ACC112 (cell line): Measurements from ENCODE around the gene CDH6.
A peak's percentile ranks its signal among the peaks of the same experiment; 100 is the strongest.

ENCODE experiments used
- H2AFZ ChIP-seq: fragments of 200-600 bp; sonication (generic); one replicate; pipeline ENCODE4 v1.6.0; 2017; ENCODE audit warnings: antibody characterized with exemption, low read length; ENCODE audit not compliant: unreplicated experiment
- H3K27ac ChIP-seq: fragments of 200-600 bp; sonication (generic); 2 replicates; pipeline ENCODE4 v1.5.1; 2014; ENCODE audit warnings: low read depth, mild to moderate bottlenecking, antibody characterized with exemption, low read length, moderate library complexity
- H3K27me3 ChIP-seq: fragments of 200-600 bp; sonication (generic); 2 replicates; pipeline ENCODE4 v1.6.1; 2014; ENCODE audit warnings: mild to moderate bottlenecking, antibody characterized with exemption, low read length, moderate library complexity, mixed read lengths; ENCODE audit not compliant: insufficient read depth
- H3K36me3 ChIP-seq: fragments of 200-600 bp; sonication (generic); 2 replicates; pipeline ENCODE4 v1.6.1; 2016; ENCODE audit warnings: mild to moderate bottlenecking, antibody characterized with exemption, low read length, moderate library complexity, mixed read lengths; ENCODE audit not compliant: insufficient read depth
- H3K4me1 ChIP-seq: fragments of 200-600 bp; sonication (generic); one replicate; pipeline ENCODE4 v1.6.1; 2016; ENCODE audit warnings: low read length, mixed read lengths; ENCODE audit not compliant: insufficient read depth, unreplicated experiment, control insufficient read depth
- H3K4me3 ChIP-seq: fragments of 200-600 bp; sonication (generic); 2 replicates; pipeline ENCODE4 v1.5.1; 2014; ENCODE audit warnings: mild to moderate bottlenecking, low read depth, low read length
- H3K79me2 ChIP-seq: fragments of 200-600 bp; sonication (generic); one replicate; pipeline ENCODE4 v1.6.0; 2016; ENCODE audit warnings: low read length; ENCODE audit not compliant: control insufficient read depth, unreplicated experiment, insufficient read depth

Gene CDH6

GRCh38 chr5:31197183-31197582 is 3.7 kb downstream of the CDH6 start:
- no peaks in the 10 kb centered on the region for H3K79me2 ChIP-seq
- peak overlapping the region; percentile 18 for H3K4me3 ChIP-seq
- peak overlapping the region; percentile 65 for H2AFZ ChIP-seq
- H3K36me3 ChIP-seq = no peaks in the 10 kb centered on the region
- H3K4me1 ChIP-seq = peaks cover 16% of the 10 kb centered on the region
- H3K27me3 ChIP-seq = peaks cover 12% of the 10 kb centered on the region
- H3K27ac ChIP-seq = peak overlapping the region; percentile 56

DNA sequence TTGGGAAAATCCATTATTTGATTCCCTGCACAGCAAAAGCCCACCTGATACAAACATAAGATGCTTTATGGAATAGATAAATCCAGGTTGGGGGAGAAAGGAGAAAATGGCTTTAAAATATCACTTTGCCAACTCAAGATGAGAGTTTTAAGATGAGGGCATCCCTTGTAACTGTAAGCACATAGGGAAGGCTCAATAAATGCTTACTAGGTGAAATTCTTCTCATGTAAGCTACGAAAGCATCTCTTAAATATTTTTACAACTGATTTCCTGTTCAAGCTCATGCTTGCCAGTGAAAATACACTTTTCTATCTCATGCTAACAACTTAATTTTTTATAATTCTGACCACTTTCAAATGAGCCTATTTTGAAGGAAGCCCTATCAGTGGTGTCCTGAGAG is 11.5 kb downstream of the CDH6 start:
- H3K4me3 ChIP-seq = no peak overlapping the region
- no peaks in the 10 kb centered on the region; the same call in 1 of the 2 replicates for H3K27me3 ChIP-seq
- peak overlapping the region; percentile 25 for H2AFZ ChIP-seq
- H3K4me1 ChIP-seq = no peaks in the 10 kb centered on the region
- H3K36me3 ChIP-seq = no peaks in the 10 kb centered on the region
- H3K79me2 ChIP-seq = no peaks in the 10 kb centered on the region
- no peak overlapping the region for H3K27ac ChIP-seq

DNA sequence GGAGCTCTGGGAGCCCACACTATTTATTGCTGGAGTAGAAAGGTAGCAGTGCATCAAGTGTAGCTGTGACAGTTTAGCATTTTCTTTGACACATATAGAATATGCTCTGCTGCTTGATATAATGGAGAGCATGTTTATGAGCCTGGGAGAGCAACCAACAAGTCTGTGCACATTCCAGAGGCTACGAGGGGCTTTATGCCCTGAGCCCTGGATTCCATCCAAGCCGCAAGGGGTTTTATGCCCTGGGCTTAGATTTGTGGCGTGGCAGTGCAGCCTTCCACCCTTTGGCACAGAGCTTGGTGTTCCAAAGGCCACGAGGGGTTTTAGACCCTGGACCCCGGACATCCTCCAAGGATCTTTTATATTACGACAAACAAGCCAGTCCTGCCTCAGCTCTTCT is 14.6 kb downstream of the CDH6 start:
- H2AFZ ChIP-seq = no peak overlapping the region
- no peaks in the 10 kb centered on the region for H3K79me2 ChIP-seq
- H3K27ac ChIP-seq = no peak overlapping the region
- no peaks in the 10 kb centered on the region for H3K4me1 ChIP-seq
- H3K27me3 ChIP-seq = no peaks in the 10 kb centered on the region; the same call in 1 of the 2 replicates
- no peak overlapping the region for H3K4me3 ChIP-seq
- H3K36me3 ChIP-seq = no peaks in the 10 kb centered on the region

DNA sequence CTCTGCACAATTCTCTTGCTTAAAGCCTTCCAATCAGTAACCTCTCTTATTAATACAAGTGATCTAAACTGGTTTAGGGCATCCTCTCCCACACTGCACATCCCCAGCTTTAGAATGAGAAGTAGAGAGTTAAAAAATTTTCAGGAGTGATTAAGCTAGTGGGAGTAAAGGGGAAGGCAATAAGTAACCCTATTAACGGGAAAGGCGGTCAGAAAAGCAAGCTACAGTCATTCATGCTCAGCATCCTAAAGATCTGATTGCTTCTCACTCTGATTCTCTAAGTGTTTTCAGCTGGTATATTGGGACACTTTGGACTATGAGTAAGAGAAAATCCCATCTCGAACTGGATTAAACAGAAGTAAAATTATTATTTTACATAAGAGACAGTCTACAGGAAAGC is 15.8 kb downstream of the CDH6 start:
- no peaks in the 10 kb centered on the region for H3K36me3 ChIP-seq
- no peak overlapping the region for H2AFZ ChIP-seq

DNA sequence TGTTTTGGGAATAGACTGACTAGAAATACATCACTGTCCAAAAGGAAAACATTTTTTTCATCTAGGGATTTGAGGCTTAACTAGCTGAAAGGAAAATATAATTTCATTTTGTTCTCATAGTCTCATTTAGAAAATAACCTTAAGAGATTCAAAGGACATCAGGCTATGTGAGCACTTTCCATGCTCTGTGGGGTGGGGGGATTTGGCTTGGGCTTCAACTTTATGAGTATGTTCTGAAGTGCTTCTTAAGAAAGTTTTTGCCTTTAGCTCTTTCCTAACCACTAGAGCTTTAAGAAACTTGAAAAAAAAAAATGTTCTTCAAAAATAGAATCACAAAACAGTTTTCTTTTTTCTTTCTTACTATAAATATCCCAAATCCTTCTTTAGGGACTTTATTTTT is 17.6 kb downstream of the CDH6 start:
- H3K79me2 ChIP-seq = no peaks in the 10 kb centered on the region
- no peak overlapping the region for H2AFZ ChIP-seq
- no peaks in the 10 kb centered on the region for H3K4me1 ChIP-seq
- H3K27me3 ChIP-seq = no peaks in the 10 kb centered on the region; the same call in 1 of the 2 replicates
- H3K36me3 ChIP-seq = no peaks in the 10 kb centered on the region
- H3K4me3 ChIP-seq = no peak overlapping the region
- H3K27ac ChIP-seq = no peak overlapping the region

More for the DNA sequence above, 15.8 kb downstream of the CDH6 start:
- H3K79me2 ChIP-seq = no peaks in the 10 kb centered on the region
- no peaks in the 10 kb centered on the region for H3K4me1 ChIP-seq
- H3K27ac ChIP-seq = no peak overlapping the region
- H3K27me3 ChIP-seq = no peaks in the 10 kb centered on the region; the same call in 1 of the 2 replicates
- no peak overlapping the region for H3K4me3 ChIP-seq

DNA sequence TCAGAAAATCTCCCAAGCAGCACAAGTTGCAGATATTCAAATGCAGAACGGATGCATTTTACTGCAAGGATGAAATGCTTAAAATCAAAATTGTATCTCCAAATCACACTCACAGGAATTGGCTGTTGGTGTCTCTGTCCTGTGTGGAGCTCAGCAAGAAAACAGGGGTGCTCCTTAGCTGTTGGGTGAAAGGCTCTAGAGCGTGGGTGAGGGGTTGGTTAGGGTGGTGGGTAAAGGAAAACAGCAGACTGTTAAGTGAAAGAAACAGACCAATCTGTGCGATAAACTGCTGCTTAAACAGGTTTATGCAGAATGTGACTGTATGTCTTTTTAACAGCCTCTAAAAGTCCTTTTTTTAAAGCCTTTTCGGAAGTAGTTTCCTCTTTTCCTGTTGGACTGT is 19.8 kb downstream of the CDH6 start:
- Histone ChIP-seq H3K36me3 (no peaks in the 10 kb centered on the region), H3K4me1 (no peaks in the 10 kb centered on the region), H3K27ac (no peak overlapping the region), H3K79me2 (no peaks in the 10 kb centered on the region), H3K4me3 (no peak overlapping the region), H2AFZ (no peak overlapping the region), H3K27me3 (no peaks in the 10 kb centered on the region; the same call in 1 of the 2 replicates)

DNA sequence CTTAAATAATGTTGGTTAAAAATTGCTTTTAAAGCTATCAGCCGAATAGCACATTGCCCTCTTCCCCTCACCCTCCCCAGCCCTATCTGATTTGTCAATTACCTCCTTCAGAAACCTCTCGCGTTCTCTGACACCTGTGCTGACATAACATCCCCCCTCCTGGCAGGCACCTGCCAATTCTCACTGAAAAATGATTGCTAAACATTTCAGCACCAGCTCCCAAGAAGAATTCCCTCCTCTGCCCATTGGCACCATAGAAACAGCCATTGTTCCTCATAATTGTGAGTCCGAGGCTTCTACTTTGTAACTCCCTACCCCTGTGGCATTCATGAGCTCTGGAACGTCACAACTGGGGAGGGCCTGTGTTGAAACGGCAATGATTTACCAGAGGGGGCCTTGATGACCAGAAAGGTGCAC is 20.2 kb downstream of the CDH6 start:
- no peak overlapping the region for H3K4me3 ChIP-seq
- no peak overlapping the region for H3K27ac ChIP-seq
- no peaks in the 10 kb centered on the region; the same call in 1 of the 2 replicates for H3K27me3 ChIP-seq
- H3K79me2 ChIP-seq = no peaks in the 10 kb centered on the region
- H3K4me1 ChIP-seq = no peaks in the 10 kb centered on the region
- no peaks in the 10 kb centered on the region for H3K36me3 ChIP-seq
- no peak overlapping the region for H2AFZ ChIP-seq

DNA sequence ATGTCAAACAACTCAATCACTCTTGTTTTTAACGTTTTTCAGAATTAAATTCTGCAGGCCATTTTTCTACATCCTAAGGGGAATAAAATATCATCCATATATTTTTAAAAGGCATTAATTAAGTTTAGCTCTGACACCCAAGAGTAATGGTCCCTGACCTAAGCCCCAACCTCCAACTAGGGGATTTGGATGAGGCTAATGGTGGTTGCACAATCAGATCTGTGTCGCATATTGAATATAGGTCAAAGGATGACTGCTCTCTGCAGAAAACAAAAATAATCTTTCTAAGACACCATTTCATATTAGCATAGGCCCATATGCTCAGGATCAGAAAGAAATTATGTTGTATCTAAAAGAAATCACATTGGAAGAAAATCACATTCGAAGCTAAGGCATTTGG is 20.7 kb downstream of the CDH6 start:
- no peaks in the 10 kb centered on the region for H3K36me3 ChIP-seq
- H3K27me3 ChIP-seq = no peaks in the 10 kb centered on the region
- no peaks in the 10 kb centered on the region for H3K79me2 ChIP-seq
- H3K27ac ChIP-seq = no peak overlapping the region
- no peak overlapping the region for H2AFZ ChIP-seq
- H3K4me3 ChIP-seq = no peak overlapping the region
- H3K4me1 ChIP-seq = no peaks in the 10 kb centered on the region

- H3K4me3 ChIP-seq = no peak overlapping the region
- H3K79me2 ChIP-seq = no peaks in the 10 kb centered on the region
- H3K36me3 ChIP-seq = no peaks in the 10 kb centered on the region
- no peaks in the 10 kb centered on the region for H3K27me3 ChIP-seq
- H3K4me1 ChIP-seq = no peaks in the 10 kb centered on the region
- H3K27ac ChIP-seq = no peak overlapping the region
- no peak overlapping the region for H2AFZ ChIP-seq
Measured at GRCh38 chr5:31215236-31215635, 21.8 kb downstream of the CDH6 start.

- H3K27me3 ChIP-seq = no peaks in the 10 kb centered on the region
- no peak overlapping the region for H3K4me3 ChIP-seq
- H3K4me1 ChIP-seq = no peaks in the 10 kb centered on the region
- H3K36me3 ChIP-seq = no peaks in the 10 kb centered on the region
- H3K27ac ChIP-seq = no peak overlapping the region
- no peaks in the 10 kb centered on the region for H3K79me2 ChIP-seq
- no peak overlapping the region for H2AFZ ChIP-seq
Measured at GRCh38 chr5:31217446-31217845, 24.0 kb downstream of the CDH6 start.

DNA sequence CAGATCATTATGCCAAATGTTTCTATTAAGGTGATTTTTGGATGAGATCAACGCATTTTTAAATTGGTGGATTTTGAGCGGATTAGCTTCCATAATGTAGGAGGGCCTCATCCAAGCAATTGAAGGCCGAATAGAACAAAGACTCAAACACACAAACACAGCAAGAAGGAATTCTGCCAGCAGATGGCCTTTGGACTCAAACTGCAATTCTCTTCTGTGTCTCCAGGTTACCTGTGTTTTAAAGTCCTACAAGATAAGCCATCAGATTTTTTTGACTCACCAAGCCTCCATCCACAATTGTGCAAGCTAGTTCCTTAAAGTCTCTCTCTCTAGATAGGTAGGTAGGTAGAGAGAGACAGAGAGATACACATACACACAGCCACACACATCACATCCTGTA is 25.5 kb downstream of the CDH6 start:
- Histone ChIP-seq H3K79me2 (no peaks in the 10 kb centered on the region), H3K27ac (no peak overlapping the region), H2AFZ (no peak overlapping the region), H3K4me3 (no peak overlapping the region), H3K4me1 (no peaks in the 10 kb centered on the region), H3K36me3 (no peaks in the 10 kb centered on the region), H3K27me3 (no peaks in the 10 kb centered on the region)
